ENCODE results near the gene RCCD1.

RCCD1 gene

DNA sequence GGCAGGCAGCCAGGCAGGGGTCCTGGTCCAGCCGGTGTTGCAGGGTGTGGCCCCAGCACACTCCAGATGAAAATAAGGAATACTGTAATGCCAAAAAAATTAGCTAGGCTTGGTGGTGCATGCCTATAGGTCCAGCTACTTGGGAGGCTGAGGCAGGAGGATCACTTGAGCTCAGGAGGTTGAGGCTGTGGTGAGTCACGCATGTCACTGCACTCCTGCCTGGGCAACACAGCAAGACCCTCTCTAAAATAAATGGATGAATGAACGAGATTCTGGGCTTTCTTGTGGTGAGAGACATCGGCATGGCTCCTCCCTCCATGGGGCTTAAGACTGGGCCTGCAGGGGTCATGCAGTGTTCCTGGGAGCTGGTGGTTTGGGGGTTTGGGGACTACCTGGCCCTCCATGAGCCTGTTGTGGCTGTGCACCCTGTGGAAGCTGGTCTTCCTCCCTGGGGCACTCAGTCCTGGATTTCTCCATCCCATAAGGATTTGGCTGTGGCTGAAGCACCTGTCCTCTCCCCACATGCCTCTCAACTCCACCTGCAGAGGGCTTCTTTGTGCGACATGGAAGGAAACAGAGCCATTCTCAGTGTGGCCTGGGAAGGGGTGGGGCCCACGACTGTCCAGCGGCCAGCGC, 7.6 kb upstream of the RCCD1 start:
- DNase-seq (ENCODE audit: low read depth), result no peak
- no peak overlapping the region for H3K4me3 ChIP-seq (ENCODE audit: low read length)
- TF ChIP-seq, protein P1, sequence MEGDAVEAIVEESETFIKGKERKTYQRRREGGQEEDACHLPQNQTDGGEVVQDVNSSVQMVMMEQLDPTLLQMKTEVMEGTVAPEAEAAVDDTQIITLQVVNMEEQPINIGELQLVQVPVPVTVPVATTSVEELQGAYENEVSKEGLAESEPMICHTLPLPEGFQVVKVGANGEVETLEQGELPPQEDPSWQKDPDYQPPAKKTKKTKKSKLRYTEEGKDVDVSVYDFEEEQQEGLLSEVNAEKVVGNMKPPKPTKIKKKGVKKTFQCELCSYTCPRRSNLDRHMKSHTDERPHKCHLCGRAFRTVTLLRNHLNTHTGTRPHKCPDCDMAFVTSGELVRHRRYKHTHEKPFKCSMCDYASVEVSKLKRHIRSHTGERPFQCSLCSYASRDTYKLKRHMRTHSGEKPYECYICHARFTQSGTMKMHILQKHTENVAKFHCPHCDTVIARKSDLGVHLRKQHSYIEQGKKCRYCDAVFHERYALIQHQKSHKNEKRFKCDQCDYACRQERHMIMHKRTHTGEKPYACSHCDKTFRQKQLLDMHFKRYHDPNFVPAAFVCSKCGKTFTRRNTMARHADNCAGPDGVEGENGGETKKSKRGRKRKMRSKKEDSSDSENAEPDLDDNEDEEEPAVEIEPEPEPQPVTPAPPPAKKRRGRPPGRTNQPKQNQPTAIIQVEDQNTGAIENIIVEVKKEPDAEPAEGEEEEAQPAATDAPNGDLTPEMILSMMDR (conservative IDR thresholded peaks at IDR 0.05; ENCODE audit: low read depth, low read length), result no peak

DNA sequence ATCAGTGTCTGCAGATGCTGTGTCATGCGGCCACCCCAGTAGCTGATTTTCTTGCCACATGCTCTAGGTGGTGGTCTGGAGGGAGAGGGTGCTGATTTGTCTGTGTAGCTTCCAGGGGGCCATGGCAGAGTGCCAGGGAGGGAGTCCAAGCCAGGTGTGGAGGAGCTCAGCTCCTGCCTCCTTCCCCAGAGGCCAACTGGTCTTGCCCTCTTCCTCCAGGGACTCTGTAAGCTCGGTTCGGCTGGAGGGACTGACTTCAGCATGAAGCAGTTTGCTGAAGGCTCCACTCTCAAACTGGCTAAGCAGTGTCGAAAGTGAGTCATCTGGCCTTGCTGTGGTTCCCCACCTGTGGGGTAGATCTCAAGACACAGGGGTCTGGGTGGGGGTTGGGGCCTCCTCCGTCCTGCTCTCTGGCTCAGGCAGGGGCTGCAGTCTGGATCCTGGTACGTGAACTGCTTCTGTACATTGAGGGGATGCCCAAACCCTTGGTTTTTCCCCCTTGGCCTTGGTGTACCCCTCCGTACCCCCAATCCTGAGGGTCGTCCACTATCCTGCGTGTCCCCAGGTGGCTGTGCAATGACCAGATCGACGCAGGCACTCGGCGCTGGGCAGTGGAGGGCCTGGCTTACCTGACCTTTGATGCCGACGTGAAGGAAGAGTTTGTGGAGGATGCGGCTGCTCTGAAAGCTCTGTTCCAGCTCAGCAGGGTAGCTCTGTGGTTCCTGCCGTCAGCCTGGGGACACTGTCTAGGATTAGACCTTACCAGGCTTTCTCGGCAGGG, 6.9 kb upstream of the RCCD1 start:
- TF ChIP-seq, protein P1 (conservative IDR thresholded peaks at IDR 0.05; ENCODE audit: low read depth, low read length), result no peak
- H3K4me3 ChIP-seq (ENCODE audit: low read length), result no peak overlapping the region
- no peak for DNase-seq (ENCODE audit: low read depth)

DNA sequence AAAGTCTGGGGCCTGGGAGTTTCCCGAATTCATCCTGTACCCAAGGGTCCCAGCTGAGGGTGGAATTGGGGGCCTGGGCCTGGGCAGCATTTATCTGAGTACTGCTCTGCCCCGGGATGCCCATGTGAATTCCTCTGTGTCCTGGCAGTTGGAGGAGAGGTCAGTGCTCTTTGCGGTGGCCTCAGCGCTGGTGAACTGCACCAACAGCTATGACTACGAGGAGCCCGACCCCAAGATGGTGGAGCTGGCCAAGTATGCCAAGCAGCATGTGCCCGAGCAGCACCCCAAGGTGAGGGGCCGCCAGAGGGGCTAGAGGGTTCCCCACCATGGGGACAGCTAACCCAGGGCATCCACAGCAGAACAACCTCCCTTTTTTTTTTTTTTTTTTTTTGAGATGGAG, 6.2 kb upstream of the RCCD1 start:
- no peak for DNase-seq (ENCODE audit: low read depth)
- TF ChIP-seq, protein P1 (conservative IDR thresholded peaks at IDR 0.05; ENCODE audit: low read depth, low read length), result no peak
- no peak overlapping the region for H3K4me3 ChIP-seq (ENCODE audit: low read length)

DNA sequence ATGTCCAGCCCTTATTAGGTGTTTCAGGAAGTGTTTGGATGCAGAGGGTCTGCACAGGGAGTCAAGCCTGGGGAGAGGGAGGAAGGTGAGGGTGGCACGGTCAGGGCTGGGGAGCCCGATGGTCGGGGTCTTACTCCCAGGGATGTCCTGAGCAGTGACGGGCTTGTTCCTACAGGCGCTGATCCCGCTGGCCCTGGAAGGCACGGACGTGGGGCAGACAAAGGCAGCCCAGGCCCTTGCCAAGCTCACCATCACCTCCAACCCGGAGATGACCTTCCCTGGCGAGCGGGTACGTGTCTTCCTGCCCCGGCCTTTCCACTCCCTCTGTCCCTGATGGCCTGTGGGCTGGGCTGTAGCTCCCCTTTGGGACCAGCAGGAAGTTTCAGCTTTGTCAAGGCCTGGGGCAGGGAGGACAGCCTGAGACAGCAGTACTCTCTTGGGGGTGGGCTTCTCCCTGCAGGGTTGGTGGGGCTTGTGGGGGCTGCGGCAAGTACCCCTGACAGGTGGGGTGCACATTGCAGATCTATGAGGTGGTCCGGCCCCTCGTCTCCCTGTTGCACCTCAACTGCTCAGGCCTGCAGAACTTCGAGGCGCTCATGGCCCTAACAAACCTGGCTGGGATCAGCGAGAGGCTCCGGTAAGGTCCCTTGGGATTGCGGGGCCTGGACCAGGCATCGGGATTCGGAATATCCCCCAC, 4.6 kb upstream of the RCCD1 start:
- no peak for DNase-seq (ENCODE audit: low read depth)
- H3K4me3 ChIP-seq (ENCODE audit: low read length), result no peak overlapping the region
- TF ChIP-seq, protein P1 (conservative IDR thresholded peaks at IDR 0.05; ENCODE audit: low read depth, low read length), result no peak

DNA sequence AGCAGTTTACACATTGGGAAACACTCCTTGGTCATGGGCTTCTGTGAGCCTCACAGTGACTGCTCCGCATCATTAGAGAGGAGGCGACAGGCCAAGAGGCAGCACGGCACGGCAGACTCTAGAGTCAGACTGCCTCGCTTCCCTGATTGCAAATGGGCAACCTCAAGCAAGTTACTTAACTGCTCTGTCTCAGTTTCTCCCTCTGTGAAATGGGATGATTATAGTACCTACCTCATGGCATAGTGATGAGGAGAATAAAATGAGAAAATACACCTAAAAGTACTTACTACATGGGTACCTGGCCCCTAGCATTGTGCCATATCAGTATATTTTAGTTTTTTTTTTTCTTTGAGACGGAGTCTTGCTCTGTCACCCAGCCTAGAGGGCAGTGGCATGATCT, 4.0 kb upstream of the RCCD1 start:
- no peak overlapping the region for H3K4me3 ChIP-seq (ENCODE audit: low read length)

DNA sequence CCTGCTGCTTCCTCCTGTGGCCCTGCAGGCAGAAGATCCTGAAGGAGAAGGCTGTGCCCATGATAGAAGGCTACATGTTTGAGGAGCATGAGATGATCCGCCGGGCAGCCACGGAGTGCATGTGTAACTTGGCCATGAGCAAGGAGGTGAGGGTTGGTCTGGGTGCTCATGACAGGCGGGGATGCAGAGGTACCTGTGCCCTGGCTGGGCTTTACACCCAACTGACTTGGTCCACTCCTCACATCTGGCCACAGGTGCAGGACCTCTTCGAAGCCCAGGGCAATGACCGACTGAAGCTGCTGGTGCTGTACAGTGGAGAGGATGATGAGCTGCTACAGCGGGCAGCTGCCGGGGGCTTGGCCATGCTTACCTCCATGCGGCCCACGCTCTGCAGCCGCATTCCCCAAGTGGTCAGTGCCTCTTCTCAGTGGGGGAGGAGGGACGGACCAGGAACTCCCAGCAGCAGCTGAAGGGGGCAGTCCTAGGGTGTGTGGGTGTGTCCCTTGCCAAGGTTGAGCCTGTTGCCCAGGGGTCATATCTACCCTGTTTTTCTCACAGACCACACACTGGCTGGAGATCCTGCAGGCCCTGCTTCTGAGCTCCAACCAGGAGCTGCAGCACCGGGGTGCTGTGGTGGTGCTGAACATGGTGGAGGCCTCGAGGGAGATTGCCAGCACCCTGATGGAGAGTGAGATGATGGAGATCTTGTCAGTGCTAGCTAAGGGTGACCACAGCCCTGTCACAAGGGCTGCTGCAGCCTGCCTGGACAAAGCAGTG, 1.6 kb upstream of the RCCD1 start:
- H3K4me3 ChIP-seq (ENCODE audit: low read length), result no peak overlapping the region
- TF ChIP-seq, protein P1 (conservative IDR thresholded peaks at IDR 0.05; ENCODE audit: low read depth, low read length), result no peak
- DNase-seq (ENCODE audit: low read depth), result no peak

More for the DNA sequence above, 4.0 kb upstream of the RCCD1 start:
- DNase-seq (ENCODE audit: low read depth), result no peak
- TF ChIP-seq, protein P1 (conservative IDR thresholded peaks at IDR 0.05; ENCODE audit: low read depth, low read length), result no peak

Data from retinal pigment epithelial cell (primary cell).